Epithelial cell of prostate (primary cell): ENCODE results near the gene TRPM4.
"Not testable (repeated sequence)": the region's sequence is repeated elsewhere in the genome, so short reads cannot be mapped to it uniquely, and the experiment has no call there.

Source experiments
- DNase-seq: peaks from one replicate; pipeline ENCODE4 v3.0.0-alpha.2; 2011; ENCODE audit warnings: low read depth, low spot score
- H3K27ac ChIP-seq: fragments of 450-650 bp; 2 replicates; pipeline ENCODE4 v1.5.1; 2017; ENCODE audit warnings: mild to moderate bottlenecking

The TRPM4 gene

GRCh38 chr19:49125025-49125731 lies 32.4 kb upstream of the TRPM4 start:
- no peak for DNase-seq
- H3K27ac ChIP-seq, result no peak overlapping the region

GRCh38 chr19:49126575-49126974 lies 31.0 kb upstream of the TRPM4 start:
- no peak for DNase-seq
- H3K27ac ChIP-seq, result no peak overlapping the region

GRCh38 chr19:49127225-49127624 lies 30.4 kb upstream of the TRPM4 start:
- H3K27ac ChIP-seq, DNase-seq: not testable (repeated sequence)

GRCh38 chr19:49127674-49128544 lies 29.7 kb upstream of the TRPM4 start:
- peak; percentile 80 for DNase-seq

GRCh38 chr19:49128545-49129237 lies 28.9 kb upstream of the TRPM4 start:
- no peak for DNase-seq
- no peak overlapping the region for H3K27ac ChIP-seq

More at GRCh38 chr19:49127674-49128544, 29.7 kb upstream of the TRPM4 start:
- H3K27ac ChIP-seq, result no peak overlapping the region

- DNase-seq, result no peak
- H3K27ac ChIP-seq, result no peak overlapping the region
These were observed 28.4 kb upstream of the TRPM4 start for GRCh38 chr19:49129238-49129583.

GRCh38 chr19:49130325-49130724 lies 27.3 kb upstream of the TRPM4 start:
- H3K27ac ChIP-seq, result no peak overlapping the region
- DNase-seq, result no peak

- no peak overlapping the region for H3K27ac ChIP-seq
- DNase-seq, result no peak
These were observed 24.5 kb upstream of the TRPM4 start for GRCh38 chr19:49132974-49133609.

- no peak overlapping the region for H3K27ac ChIP-seq
- DNase-seq, result no peak
These were observed 23.8 kb upstream of the TRPM4 start for GRCh38 chr19:49133621-49134454.

GRCh38 chr19:49135686-49136085 lies 21.9 kb upstream of the TRPM4 start:
- DNase-seq, result no peak
- no peak overlapping the region for H3K27ac ChIP-seq

GRCh38 chr19:49136771-49137171 lies 20.8 kb upstream of the TRPM4 start:
- DNase-seq, result no peak
- H3K27ac ChIP-seq, result no peak overlapping the region

- no peak for DNase-seq
- H3K27ac ChIP-seq, result no peak overlapping the region
These were observed 16.6 kb upstream of the TRPM4 start for GRCh38 chr19:49140951-49141350.

- DNase-seq, result no peak
- no peak overlapping the region for H3K27ac ChIP-seq
These were observed 16.2 kb upstream of the TRPM4 start for GRCh38 chr19:49141352-49141751.

- no peak for DNase-seq
- H3K27ac ChIP-seq, result no peak overlapping the region
These were observed 14.7 kb upstream of the TRPM4 start for GRCh38 chr19:49142866-49143335.

- H3K27ac ChIP-seq, result no peak overlapping the region
- DNase-seq, result no peak
These were observed 11.8 kb upstream of the TRPM4 start for GRCh38 chr19:49145573-49146407.

GRCh38 chr19:49146408-49146770 lies 11.2 kb upstream of the TRPM4 start:
- not testable (repeated sequence) for H3K27ac ChIP-seq, DNase-seq

- no peak overlapping the region for H3K27ac ChIP-seq
- no peak for DNase-seq
These were observed 9.4 kb upstream of the TRPM4 start for GRCh38 chr19:49148044-49148682.
